Peyer's patch (tissue), 4 donors: ENCODE results near the gene RAD51B.

ENCODE experiments used
- CTCF ChIP-seq, 6 experiments: fragments of 450-650 bp in 4 of 6; fragments of 200-600 bp in 2 of 6; sonication (generic) in 1 of 6; IDR thresholded peaks; one replicate each; pipeline ENCODE4 v1.5.1; 2017 to 2019; ENCODE audit warnings: antibody characterized with exemption in 6 of 6, mild to moderate bottlenecking in 3 of 6, moderate library complexity in 1 of 6
- POLR2A ChIP-seq, 2 donors: fragments of 450-650 bp; IDR thresholded peaks; one replicate each; pipeline ENCODE4 v1.5.1; 2017; ENCODE audit warnings: antibody characterized with exemption in 2 of 2, mild to moderate bottlenecking in 2 of 2, moderate library complexity in 2 of 2

- no peak for TF ChIP-seq POLR2A (IDR thresholded peaks at IDR 0.05)
- no peak for TF ChIP-seq CTCF (IDR thresholded peaks at IDR 0.05)
These were observed 605.0 kb downstream of the RAD51B start for GRCh38 chr14:68424443-68425172.
